NB4 (cell line): ENCODE data around the gene UGT2B15.

Source experiments
- DNase-seq: peaks from one replicate; pipeline ENCODE4 v3.0.0; 2010; ENCODE audit warnings: low read depth
- H3K4me3 ChIP-seq: one replicate; pipeline ENCODE4 v1.5.1; 2011; ENCODE audit warnings: mild to moderate bottlenecking, low read depth, low read length, moderate library complexity
- MYC ChIP-seq: IDR thresholded peaks from 2 replicates; pipeline ENCODE4 v1.6.1; 2011; ENCODE audit warnings: low read depth, low read length
- POLR2A ChIP-seq: IDR thresholded peaks from 2 replicates; pipeline ENCODE4 v1.6.1; 2011; ENCODE audit warnings: mild to moderate bottlenecking; ENCODE audit not compliant: insufficient read length; ENCODE audit errors: extremely low read depth
- TF ChIP-seq, protein P1 (sequence below): IDR thresholded peaks from 2 replicates; pipeline ENCODE4 v1.6.1; 2011; ENCODE audit warnings: low read depth, low read length
- TF ChIP-seq, protein P2 (sequence below): IDR thresholded peaks from one replicate; pipeline ENCODE4 v1.5.1; 2012; ENCODE audit warnings: low read depth, low read length

Gene UGT2B15

DNA sequence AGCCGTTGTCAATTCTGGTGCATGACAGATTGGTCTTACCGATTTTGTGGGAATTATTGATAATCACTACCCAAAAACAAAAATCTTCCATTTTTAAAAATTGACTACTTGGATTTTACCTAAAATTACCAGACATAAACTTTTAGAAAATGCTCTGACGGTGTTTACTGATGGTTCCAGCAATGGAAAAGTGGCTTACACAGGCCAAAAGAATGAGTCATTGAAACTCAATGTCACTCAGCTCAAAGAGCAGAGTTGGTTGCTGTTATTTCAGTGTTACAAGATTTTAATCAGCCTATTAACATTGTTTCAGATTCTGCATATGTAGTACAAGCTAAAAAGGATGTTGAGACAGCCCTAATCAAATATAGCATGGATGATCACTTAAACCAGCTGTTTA is 71.3 kb downstream of the UGT2B15 start:
- TF ChIP-seq, protein P1, sequence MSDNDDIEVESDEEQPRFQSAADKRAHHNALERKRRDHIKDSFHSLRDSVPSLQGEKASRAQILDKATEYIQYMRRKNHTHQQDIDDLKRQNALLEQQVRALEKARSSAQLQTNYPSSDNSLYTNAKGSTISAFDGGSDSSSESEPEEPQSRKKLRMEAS = no peak
- TF ChIP-seq, protein P2, sequence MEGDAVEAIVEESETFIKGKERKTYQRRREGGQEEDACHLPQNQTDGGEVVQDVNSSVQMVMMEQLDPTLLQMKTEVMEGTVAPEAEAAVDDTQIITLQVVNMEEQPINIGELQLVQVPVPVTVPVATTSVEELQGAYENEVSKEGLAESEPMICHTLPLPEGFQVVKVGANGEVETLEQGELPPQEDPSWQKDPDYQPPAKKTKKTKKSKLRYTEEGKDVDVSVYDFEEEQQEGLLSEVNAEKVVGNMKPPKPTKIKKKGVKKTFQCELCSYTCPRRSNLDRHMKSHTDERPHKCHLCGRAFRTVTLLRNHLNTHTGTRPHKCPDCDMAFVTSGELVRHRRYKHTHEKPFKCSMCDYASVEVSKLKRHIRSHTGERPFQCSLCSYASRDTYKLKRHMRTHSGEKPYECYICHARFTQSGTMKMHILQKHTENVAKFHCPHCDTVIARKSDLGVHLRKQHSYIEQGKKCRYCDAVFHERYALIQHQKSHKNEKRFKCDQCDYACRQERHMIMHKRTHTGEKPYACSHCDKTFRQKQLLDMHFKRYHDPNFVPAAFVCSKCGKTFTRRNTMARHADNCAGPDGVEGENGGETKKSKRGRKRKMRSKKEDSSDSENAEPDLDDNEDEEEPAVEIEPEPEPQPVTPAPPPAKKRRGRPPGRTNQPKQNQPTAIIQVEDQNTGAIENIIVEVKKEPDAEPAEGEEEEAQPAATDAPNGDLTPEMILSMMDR = no peak
- no peak for TF ChIP-seq POLR2A
- TF ChIP-seq MYC = no peak
- DNase-seq = no peak
- H3K4me3 ChIP-seq = no peak overlapping the region

DNA sequence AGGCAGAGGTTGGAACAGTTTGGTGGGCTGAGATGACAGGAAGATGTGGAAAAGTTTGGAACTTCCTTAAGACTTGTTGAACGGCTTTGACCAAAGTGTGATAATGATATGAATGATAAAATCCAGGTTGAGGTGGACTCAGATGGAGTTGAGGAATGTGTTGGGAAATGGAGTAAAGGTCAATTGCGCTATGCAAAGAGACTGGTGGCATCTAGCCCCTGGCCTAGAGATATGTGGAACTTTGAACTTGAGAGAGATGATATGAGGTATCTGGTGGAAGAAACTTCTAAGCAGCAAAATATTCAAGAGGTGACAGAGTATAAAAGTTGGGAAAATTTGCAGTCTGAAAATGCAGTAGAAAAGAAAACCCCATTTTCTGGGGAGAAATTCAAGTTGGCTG is 73.0 kb downstream of the UGT2B15 start:
- DNase-seq = no peak
- H3K4me3 ChIP-seq = no peak overlapping the region
- TF ChIP-seq, protein P1 = no peak
- TF ChIP-seq MYC (no peak), POLR2A (no peak)
- TF ChIP-seq, protein P2 = no peak
